ENCODE measurements around the gene MYB. TPM values are rescaled to one million over a fixed set of nuclear protein-coding genes. Genes with fewer than 3 reads are reported as not detected.

Gene MYB
- total RNA-seq, 2 donors from 2014 or later = not detected

DNA sequence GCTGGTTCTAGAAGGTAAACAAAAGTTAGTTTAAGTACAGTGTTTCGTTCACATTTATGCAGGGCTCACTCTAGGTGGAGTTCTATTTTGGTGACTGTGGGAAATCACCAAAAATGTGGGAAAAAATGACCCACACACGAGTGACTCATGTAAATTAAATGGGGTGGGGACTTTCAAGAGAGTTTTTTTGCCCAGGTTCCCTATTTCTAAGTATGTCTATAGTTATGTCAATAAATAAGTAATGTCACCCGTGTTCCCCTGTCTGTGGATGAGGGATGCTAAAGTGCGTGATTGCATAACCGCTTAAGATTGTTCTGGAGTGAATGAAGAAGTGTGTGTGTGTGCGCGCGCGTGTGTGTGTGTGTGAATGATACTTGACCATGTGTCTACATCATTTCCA lies 69.1 kb downstream of the MYB start:
- Histone ChIP-seq H3K27me3 (replicated peaks; ENCODE audit: insufficient read depth) (no peaks in the 10 kb centered on the region), H3K4me1 (ENCODE audit: control insufficient read depth in 1 of 2, low read depth in 2 of 2) (no peaks in the 10 kb centered on the region), H3K27ac (no peak overlapping the region), H3K36me3 (no peaks in the 10 kb centered on the region), H3K9me3 (no peaks in the 10 kb centered on the region), H3K4me3 (no peak overlapping the region)
- TF ChIP-seq, protein P1, sequence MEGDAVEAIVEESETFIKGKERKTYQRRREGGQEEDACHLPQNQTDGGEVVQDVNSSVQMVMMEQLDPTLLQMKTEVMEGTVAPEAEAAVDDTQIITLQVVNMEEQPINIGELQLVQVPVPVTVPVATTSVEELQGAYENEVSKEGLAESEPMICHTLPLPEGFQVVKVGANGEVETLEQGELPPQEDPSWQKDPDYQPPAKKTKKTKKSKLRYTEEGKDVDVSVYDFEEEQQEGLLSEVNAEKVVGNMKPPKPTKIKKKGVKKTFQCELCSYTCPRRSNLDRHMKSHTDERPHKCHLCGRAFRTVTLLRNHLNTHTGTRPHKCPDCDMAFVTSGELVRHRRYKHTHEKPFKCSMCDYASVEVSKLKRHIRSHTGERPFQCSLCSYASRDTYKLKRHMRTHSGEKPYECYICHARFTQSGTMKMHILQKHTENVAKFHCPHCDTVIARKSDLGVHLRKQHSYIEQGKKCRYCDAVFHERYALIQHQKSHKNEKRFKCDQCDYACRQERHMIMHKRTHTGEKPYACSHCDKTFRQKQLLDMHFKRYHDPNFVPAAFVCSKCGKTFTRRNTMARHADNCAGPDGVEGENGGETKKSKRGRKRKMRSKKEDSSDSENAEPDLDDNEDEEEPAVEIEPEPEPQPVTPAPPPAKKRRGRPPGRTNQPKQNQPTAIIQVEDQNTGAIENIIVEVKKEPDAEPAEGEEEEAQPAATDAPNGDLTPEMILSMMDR (IDR thresholded peaks at IDR 0.05) = no peak
- DNase-seq (ENCODE audit: low spot score) (no peak), ATAC-seq (ENCODE audit: insufficient number of reproducible peaks, low FRiP score, low read depth) (no peak)

DNA sequence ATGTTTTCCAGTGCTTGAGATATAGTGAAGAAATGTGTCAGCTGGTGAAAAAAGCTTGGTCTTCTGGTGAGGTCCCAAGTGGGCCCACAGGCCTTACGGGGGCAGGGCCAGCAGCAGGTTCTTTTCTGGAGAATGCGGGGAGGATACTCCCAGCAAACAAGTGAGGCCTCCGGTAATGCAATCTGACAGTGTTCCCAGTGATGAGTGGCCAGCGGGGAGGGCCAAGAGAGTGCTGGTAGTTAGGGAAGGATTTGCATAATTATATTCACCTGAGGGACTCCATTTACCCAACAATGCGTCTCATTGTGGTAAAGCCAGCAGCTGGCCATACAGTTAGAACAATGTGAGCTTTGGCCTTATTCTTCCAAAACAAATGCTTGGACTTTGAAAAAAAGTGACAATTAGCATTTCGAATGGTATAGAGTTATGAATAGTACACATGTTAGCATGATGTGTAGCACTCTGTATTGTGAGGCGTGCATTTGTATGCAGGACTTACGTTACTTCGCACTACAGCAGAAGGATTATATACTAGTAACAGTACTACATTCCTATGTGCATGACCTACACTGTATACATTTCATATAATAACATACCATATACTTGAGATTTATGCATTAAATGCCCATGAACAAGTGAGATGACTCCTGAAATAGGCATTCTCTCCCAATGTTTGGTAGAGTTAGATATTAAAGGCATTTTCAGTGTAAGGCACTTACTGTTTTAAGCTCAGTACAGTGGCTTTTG lies 69.8 kb downstream of the MYB start:
- Histone ChIP-seq H3K36me3 (no peaks in the 10 kb centered on the region), H3K27me3 (replicated peaks; ENCODE audit: insufficient read depth) (no peaks in the 10 kb centered on the region), H3K4me3 (no peak overlapping the region), H3K27ac (no peak overlapping the region), H3K4me1 (ENCODE audit: control insufficient read depth in 1 of 2, low read depth in 2 of 2) (no peaks in the 10 kb centered on the region), H3K9me3 (no peaks in the 10 kb centered on the region)
- TF ChIP-seq, protein P1 (IDR thresholded peaks at IDR 0.05) = no peak
- DNase-seq (ENCODE audit: low spot score) (no peak), ATAC-seq (ENCODE audit: insufficient number of reproducible peaks, low FRiP score, low read depth) (no peak)

DNA sequence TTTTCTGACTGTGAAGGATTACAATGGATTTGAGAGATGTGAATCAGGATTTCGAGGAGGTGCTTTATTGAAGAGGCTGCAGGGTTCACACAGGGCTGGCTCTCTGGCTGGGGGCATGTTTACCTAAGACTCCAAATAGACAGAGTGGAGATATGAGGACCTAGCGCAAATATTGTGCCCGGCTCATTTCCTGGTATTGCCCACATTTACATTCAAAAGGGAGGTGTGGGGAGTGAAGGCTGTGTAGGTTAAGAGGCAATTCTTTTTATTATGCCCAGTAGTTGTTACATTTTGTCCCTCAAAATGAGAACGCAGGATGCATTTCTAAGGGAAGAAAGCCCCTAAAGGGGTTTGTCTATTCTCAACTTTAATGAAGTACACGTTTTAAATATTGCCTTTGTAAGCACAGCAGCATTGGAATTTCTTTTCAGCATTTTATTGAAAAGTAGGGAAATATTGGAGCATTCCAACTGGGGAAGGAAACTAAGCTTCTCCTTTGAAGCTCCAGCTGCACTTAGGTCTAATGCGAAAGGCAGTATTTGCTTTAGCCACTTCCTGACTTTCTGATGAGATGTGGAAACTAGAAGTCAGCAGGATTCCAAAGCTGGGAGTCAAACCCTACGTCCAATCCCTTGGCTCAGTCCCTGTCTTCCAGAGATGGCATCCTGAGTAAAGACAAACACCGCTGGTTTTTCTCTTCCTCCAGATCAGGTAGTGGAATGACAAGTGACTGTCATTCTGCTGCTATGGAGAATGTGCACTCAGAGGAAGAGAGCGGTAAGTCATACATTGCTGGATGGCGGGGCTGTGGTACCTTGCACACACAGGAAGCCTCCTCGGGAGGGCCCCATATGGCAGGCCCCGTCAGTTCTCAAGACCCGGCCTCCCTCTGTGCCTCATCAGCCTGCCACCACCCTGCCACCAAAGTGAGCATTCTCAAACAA lies 70.7 kb downstream of the MYB start:
- Histone ChIP-seq H3K27me3 (replicated peaks; ENCODE audit: insufficient read depth) (no peaks in the 10 kb centered on the region), H3K27ac (no peak overlapping the region), H3K9me3 (no peaks in the 10 kb centered on the region), H3K4me3 (no peak overlapping the region), H3K4me1 (ENCODE audit: control insufficient read depth in 1 of 2, low read depth in 2 of 2) (no peaks in the 10 kb centered on the region), H3K36me3 (no peaks in the 10 kb centered on the region)
- TF ChIP-seq, protein P1 (IDR thresholded peaks at IDR 0.05) = no peak
- ATAC-seq (ENCODE audit: insufficient number of reproducible peaks, low FRiP score, low read depth) (no peak), DNase-seq (ENCODE audit: low spot score) (no peak)

DNA sequence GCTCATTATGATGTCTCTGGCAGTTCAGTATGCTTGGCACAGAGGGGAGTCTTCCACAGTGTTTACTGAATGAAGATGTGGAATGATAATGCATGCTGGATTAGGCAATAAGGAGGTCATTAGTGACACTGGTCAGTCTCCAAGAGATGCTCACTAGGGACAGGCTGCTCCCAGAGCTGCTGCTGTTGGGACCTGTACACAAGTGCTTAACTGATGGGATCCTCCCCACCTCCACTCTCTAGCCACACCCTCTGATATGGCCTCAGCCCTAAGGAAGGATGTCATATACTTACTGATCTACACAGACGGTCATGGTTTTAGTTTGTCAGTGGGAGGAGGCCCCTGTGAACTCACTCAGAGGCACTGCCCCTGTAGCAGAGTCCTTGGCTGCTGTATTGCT lies 73.4 kb downstream of the MYB start:
- no peak for DNase-seq (ENCODE audit: low spot score)
- H3K27ac ChIP-seq = no peak overlapping the region

More for the DNA sequence above, 73.4 kb downstream of the MYB start:
- H3K36me3 ChIP-seq = no peaks in the 10 kb centered on the region
- H3K9me3 ChIP-seq = no peaks in the 10 kb centered on the region
- H3K4me3 ChIP-seq = no peak overlapping the region
- TF ChIP-seq, protein P1 (IDR thresholded peaks at IDR 0.05) = no peak
- H3K4me1 ChIP-seq (ENCODE audit: control insufficient read depth in 1 of 2, low read depth in 2 of 2) = no peaks in the 10 kb centered on the region
- no peak for ATAC-seq (ENCODE audit: insufficient number of reproducible peaks, low FRiP score, low read depth)
- no peaks in the 10 kb centered on the region for H3K27me3 ChIP-seq (replicated peaks; ENCODE audit: insufficient read depth)
